HepG2 (cell line): ENCODE results near the gene SPEM2. TPM values are rescaled to one million over a fixed set of nuclear protein-coding genes. Genes with fewer than 3 reads are reported as not detected.

Source experiments
- ETV5 ChIP-seq: IDR thresholded peaks from 2 replicates; pipeline ENCODE4 v1.6.1; 2018; ENCODE audit warnings: missing biosample characterization, missing genetic modification reagents, inconsistent platforms, borderline replicate concordance
- HBP1 ChIP-seq: IDR thresholded peaks from 2 replicates; pipeline ENCODE4 v1.6.1; 2016; ENCODE audit warnings: low read depth, control low read depth
- HOXA3 ChIP-seq: sonication (generic); formaldehyde crosslinking; IDR thresholded peaks from 2 replicates; pipeline ENCODE4 v1.5.0; 2020; ENCODE audit warnings: missing genetic modification reagents
- HOXA7 ChIP-seq: sonication (generic); formaldehyde crosslinking; IDR thresholded peaks from 2 replicates; pipeline ENCODE4 v1.8.1; 2022; ENCODE audit warnings: mild to moderate bottlenecking, missing genetic modification reagents, moderate library complexity
- MBNL3 ChIP-seq: fragments of 250-450 bp; sonication (Bioruptor Pico); conservative IDR thresholded peaks from 2 replicates; pipeline ENCODE4 v1.8.0; 2022; ENCODE audit warnings: mild to moderate bottlenecking, inconsistent platforms
- MNT ChIP-seq: fragments of 450-650 bp; IDR thresholded peaks from 2 replicates; pipeline ENCODE4 v1.6.1; 2016
- NFYC ChIP-seq: IDR thresholded peaks from 2 replicates; pipeline ENCODE4 v1.6.1; 2016; ENCODE audit warnings: missing genetic modification reagents, missing compliant biosample characterization
- PHF20 ChIP-seq: sonication (generic); formaldehyde crosslinking; IDR thresholded peaks from 2 replicates; pipeline ENCODE4 v1.5.0; 2020; ENCODE audit warnings: mild to moderate bottlenecking, missing genetic modification reagents
- POGZ ChIP-seq: sonication (generic); formaldehyde crosslinking; IDR thresholded peaks from 2 replicates; pipeline ENCODE4 v1.4.0; 2020; ENCODE audit warnings: mild to moderate bottlenecking, missing genetic modification reagents
- POLR2A ChIP-seq, 2 experiments: IDR thresholded peaks; 2 replicates each; pipeline ENCODE4 v1.6.1; 2011; ENCODE audit warnings: low read depth in 2 of 2, low read length in 2 of 2, mild to moderate bottlenecking in 1 of 2, moderate library complexity in 1 of 2; ENCODE audit not compliant: insufficient read depth in 1 of 2
- SAFB2 ChIP-seq: sonication (generic); formaldehyde crosslinking; IDR thresholded peaks from 2 replicates; pipeline ENCODE4 v1.5.1; 2020; ENCODE audit warnings: missing genetic modification reagents, low read depth, mild to moderate bottlenecking, borderline replicate concordance
- TBP ChIP-seq: sonication (generic); formaldehyde crosslinking; IDR thresholded peaks from 2 replicates; pipeline ENCODE4 v1.5.0; 2020; ENCODE audit warnings: missing genetic modification reagents
- TRAFD1 ChIP-seq: sonication (generic); formaldehyde crosslinking; IDR thresholded peaks from 2 replicates; pipeline ENCODE4 v1.5.1; 2020; ENCODE audit warnings: missing genetic modification reagents, mild to moderate bottlenecking, borderline replicate concordance
- UBTF ChIP-seq: sonication (generic); formaldehyde crosslinking; IDR thresholded peaks from 2 replicates; pipeline ENCODE4 v1.4.0; 2020; ENCODE audit warnings: mild to moderate bottlenecking, missing genetic modification reagents
- ZBTB38 ChIP-seq: sonication (generic); formaldehyde crosslinking; IDR thresholded peaks from 2 replicates; pipeline ENCODE4 v1.5.1; 2020; ENCODE audit warnings: mild to moderate bottlenecking, missing genetic modification reagents
- ZBTB7B ChIP-seq: sonication (generic); formaldehyde crosslinking; IDR thresholded peaks from 2 replicates; pipeline ENCODE4 v1.4.0; 2020; ENCODE audit warnings: missing genetic modification reagents
- ZFYVE20 ChIP-seq: sonication (generic); formaldehyde crosslinking; IDR thresholded peaks from 2 replicates; pipeline ENCODE4 v1.8.0; 2023; ENCODE audit warnings: low read depth, mild to moderate bottlenecking, moderate library complexity, missing genetic modification reagents, borderline replicate concordance
- ZNF230 ChIP-seq: sonication (generic); formaldehyde crosslinking; IDR thresholded peaks from 2 replicates; pipeline ENCODE4 v1.4.0; 2020; ENCODE audit warnings: mild to moderate bottlenecking, missing genetic modification reagents
- ZNF317 ChIP-seq: sonication (generic); formaldehyde crosslinking; IDR thresholded peaks from 2 replicates; pipeline ENCODE4 v1.5.0; 2020; ENCODE audit warnings: mild to moderate bottlenecking, missing genetic modification reagents
- ZNF563 ChIP-seq: sonication (generic); formaldehyde crosslinking; IDR thresholded peaks from 2 replicates; pipeline ENCODE4 v1.8.0; 2022; ENCODE audit warnings: mild to moderate bottlenecking, moderate library complexity, missing genetic modification reagents
- ZNF761 ChIP-seq: sonication (generic); formaldehyde crosslinking; conservative IDR thresholded peaks from 2 replicates; pipeline ENCODE4 v1.4.0; 2020; ENCODE audit warnings: mild to moderate bottlenecking, missing genetic modification reagents
- ZNF782 ChIP-seq: sonication (generic); formaldehyde crosslinking; IDR thresholded peaks from 2 replicates; pipeline ENCODE4 v1.4.0; 2020; ENCODE audit warnings: missing genetic modification reagents, mild to moderate bottlenecking, borderline replicate concordance
- ZNF839 ChIP-seq: sonication (generic); formaldehyde crosslinking; IDR thresholded peaks from 2 replicates; pipeline ENCODE4 v1.4.0; 2020; ENCODE audit warnings: missing genetic modification reagents, mild to moderate bottlenecking, borderline replicate concordance
- ZSCAN31 ChIP-seq: sonication (generic); formaldehyde crosslinking; IDR thresholded peaks from 2 replicates; pipeline ENCODE4 v1.5.0; 2020; ENCODE audit warnings: low read depth, mild to moderate bottlenecking, missing genetic modification reagents
- polyA plus RNA-seq, 8 experiments: library from polyadenylated mRNA; depleted of rRNA in 3 of 8; stranded (reverse) in 7 of 8; unstranded in 1 of 8; fragments of >200 nt; fragmentation: Illumina TruSeq in 4 of 8; extraction: Trizol in 4 of 8; gene quantifications; 2 replicates each; pipeline versions ENCODE4 v1.2.1 to v1.2.3, GENCODE V29; 2011 to 2016; ENCODE audit warnings: low read depth in 4 of 8, missing spikeins in 1 of 8, mixed read lengths in 1 of 8; ENCODE audit not compliant: insufficient read depth in 1 of 8
- total RNA-seq, 5 experiments: library from RNA; depleted of rRNA; stranded (reverse); fragments of >200 nt; fragmentation: Illumina TruSeq; extraction: Trizol; gene quantifications; 2 replicates each; pipeline ENCODE4 v1.2.3, GENCODE V29; 2016; ENCODE audit warnings: low read depth in 1 of 5

SPEM2 gene
- total and polyA plus RNA-seq, 2 of the 13 experiments (the other 11 are each of a cell fraction or from before 2014, with no cell fraction given), result not detected

- TF ChIP-seq MBNL3 (CRISPR knock-in tag), result no peak
- TF ChIP-seq ZBTB7B (CRISPR knock-in tag), result no peak
- 0 out of 2 replicates have a peak, but pooled peaks have one; percentile 39 for TF ChIP-seq SAFB2 (CRISPR knock-in tag)
- TF ChIP-seq PHF20 (CRISPR knock-in tag), result peak; percentile 68
- TF ChIP-seq NFYC (CRISPR knock-in tag), result no peak
- TF ChIP-seq HOXA3 (CRISPR knock-in tag), result peak; percentile 17; the same call in 1 of the 2 replicates
- no peak for TF ChIP-seq ZNF782
- no peak for TF ChIP-seq ZNF839 (CRISPR knock-in tag)
- no peak for TF ChIP-seq ZSCAN31 (CRISPR knock-in tag)
- no peak for TF ChIP-seq ZNF761 (CRISPR knock-in tag)
- peak; percentile 32; the same call in 1 of the 2 replicates for TF ChIP-seq UBTF (CRISPR knock-in tag)
- no peak for TF ChIP-seq TBP
- no peak for TF ChIP-seq ZFYVE20 (CRISPR knock-in tag)
- TF ChIP-seq ZNF317 (CRISPR knock-in tag), result peak; percentile 37; the same call in 1 of the 2 replicates
- TF ChIP-seq ETV5 (CRISPR knock-in tag), result peak; percentile 40; the same call in 1 of the 2 replicates
- no peak for TF ChIP-seq ZBTB38 (CRISPR knock-in tag)
- TF ChIP-seq HOXA7 (CRISPR knock-in tag), result no peak
- TF ChIP-seq HBP1 (CRISPR knock-in tag), result no peak
- no peak; the same call in 1 of the 2 replicates for TF ChIP-seq ZNF563 (CRISPR knock-in tag)
- no peak for TF ChIP-seq TRAFD1 (CRISPR knock-in tag)
- TF ChIP-seq ZNF230 (CRISPR knock-in tag), result no peak
- no peak for TF ChIP-seq POGZ (CRISPR knock-in tag)
- TF ChIP-seq POLR2A (IDR thresholded peaks at IDR 0.05; ENCODE audit: insufficient read depth in 1 of 2, low read depth in 2 of 2, low read length in 2 of 2), result peak in 1 of 2 experiments; percentile 80; a peak in 2 of 4 replicates
- no peak for TF ChIP-seq MNT
These were observed 44.3 kb upstream of the SPEM2 start, which contains the start of gene TNK1 (continued) for GRCh38 chr17:7380855-7381683.
